ENCODE data around the gene PID1.

DNA sequence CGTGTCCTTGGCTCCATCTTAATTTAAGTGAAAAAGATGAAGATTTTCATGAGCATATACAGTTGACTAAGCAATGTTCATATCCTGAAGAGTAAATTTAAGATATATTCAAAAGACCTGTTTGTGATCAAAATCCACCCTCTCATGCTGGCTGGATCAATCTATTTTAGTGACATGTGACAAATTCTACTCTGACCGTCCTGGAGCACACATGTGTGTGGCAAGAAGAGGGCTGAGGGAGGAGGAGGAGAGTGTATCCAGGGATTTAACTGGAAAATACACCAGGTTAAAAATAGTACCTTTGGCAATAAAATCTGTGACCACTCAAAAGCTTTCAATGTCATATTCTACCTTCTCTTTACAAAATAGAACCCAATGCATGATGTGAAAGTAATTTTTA lies 228.7 kb downstream of the PID1 start:
- TF ChIP-seq, protein P1, sequence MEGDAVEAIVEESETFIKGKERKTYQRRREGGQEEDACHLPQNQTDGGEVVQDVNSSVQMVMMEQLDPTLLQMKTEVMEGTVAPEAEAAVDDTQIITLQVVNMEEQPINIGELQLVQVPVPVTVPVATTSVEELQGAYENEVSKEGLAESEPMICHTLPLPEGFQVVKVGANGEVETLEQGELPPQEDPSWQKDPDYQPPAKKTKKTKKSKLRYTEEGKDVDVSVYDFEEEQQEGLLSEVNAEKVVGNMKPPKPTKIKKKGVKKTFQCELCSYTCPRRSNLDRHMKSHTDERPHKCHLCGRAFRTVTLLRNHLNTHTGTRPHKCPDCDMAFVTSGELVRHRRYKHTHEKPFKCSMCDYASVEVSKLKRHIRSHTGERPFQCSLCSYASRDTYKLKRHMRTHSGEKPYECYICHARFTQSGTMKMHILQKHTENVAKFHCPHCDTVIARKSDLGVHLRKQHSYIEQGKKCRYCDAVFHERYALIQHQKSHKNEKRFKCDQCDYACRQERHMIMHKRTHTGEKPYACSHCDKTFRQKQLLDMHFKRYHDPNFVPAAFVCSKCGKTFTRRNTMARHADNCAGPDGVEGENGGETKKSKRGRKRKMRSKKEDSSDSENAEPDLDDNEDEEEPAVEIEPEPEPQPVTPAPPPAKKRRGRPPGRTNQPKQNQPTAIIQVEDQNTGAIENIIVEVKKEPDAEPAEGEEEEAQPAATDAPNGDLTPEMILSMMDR (conservative IDR thresholded peaks at IDR 0.05) = no peak
- no peak for TF ChIP-seq EZH2 (IDR thresholded peaks at IDR 0.05; ENCODE audit: low read depth)

Measured in PC-9 (cell line).